Adipocyte (in vitro differentiated cells): ENCODE results near the gene SDC3.
"Not testable (repeated sequence)": the region's sequence is repeated elsewhere in the genome, so short reads cannot be mapped to it uniquely, and the experiment has no call there.

Source experiments
- DNase-seq: peaks from one replicate; pipeline ENCODE4 v3.0.0-alpha.2; 2015; ENCODE audit warnings: low read depth
- H3K27me3 ChIP-seq: replicated peaks from 2 replicates; pipeline ENCODE4 v1.7.0; 2013; ENCODE audit warnings: mild to moderate bottlenecking, low read length, moderate library complexity; ENCODE audit not compliant: control insufficient read depth, insufficient read depth
- H3K36me3 ChIP-seq: 2 replicates; pipeline ENCODE4 v1.7.0; 2013; ENCODE audit warnings: low read length, mild to moderate bottlenecking, moderate library complexity; ENCODE audit not compliant: control insufficient read depth, insufficient read depth, severe bottlenecking
- H3K4me1 ChIP-seq: 2 replicates; pipeline ENCODE4 v1.7.0; 2013; ENCODE audit warnings: mild to moderate bottlenecking, low read length, moderate library complexity; ENCODE audit not compliant: control insufficient read depth, insufficient read depth
- H3K4me3 ChIP-seq: 2 replicates; pipeline ENCODE4 v1.7.0; 2013; ENCODE audit warnings: mild to moderate bottlenecking, low read length, moderate library complexity
- H3K9ac ChIP-seq: 2 replicates; pipeline ENCODE4 v1.7.0; 2013; ENCODE audit warnings: mild to moderate bottlenecking, low read length, moderate library complexity
- H3K9me3 ChIP-seq: 2 replicates; pipeline ENCODE4 v1.7.0; 2013; ENCODE audit warnings: mild to moderate bottlenecking, low read length, moderate library complexity; ENCODE audit not compliant: control insufficient read depth

The SDC3 gene, protein sequence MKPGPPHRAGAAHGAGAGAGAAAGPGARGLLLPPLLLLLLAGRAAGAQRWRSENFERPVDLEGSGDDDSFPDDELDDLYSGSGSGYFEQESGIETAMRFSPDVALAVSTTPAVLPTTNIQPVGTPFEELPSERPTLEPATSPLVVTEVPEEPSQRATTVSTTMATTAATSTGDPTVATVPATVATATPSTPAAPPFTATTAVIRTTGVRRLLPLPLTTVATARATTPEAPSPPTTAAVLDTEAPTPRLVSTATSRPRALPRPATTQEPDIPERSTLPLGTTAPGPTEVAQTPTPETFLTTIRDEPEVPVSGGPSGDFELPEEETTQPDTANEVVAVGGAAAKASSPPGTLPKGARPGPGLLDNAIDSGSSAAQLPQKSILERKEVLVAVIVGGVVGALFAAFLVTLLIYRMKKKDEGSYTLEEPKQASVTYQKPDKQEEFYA

GRCh38 chr1:30908696-30909364, at the start of gene SDC3:
SDC3 (minus strand) TSS chr1:30908758; CDS start chr1:30908586, 172 bp downstream.
- Histone ChIP-seq H3K27me3 (no peaks in the 10 kb centered on the region), H3K36me3 (no peaks in the 10 kb centered on the region), H3K4me3 (peak within 1 kb of the TSS; percentile 85), H3K4me1 (peaks cover 21% of the 10 kb centered on the region), H3K9me3 (no peaks in the 10 kb centered on the region), H3K9ac (peak within 1 kb of the TSS; percentile 87)
- peak; percentile 78 for DNase-seq

GRCh38 chr1:30957560-30958222, 49.1 kb upstream of the SDC3 start:
- Histone ChIP-seq H3K27me3 (no peaks in the 10 kb centered on the region), H3K9me3 (no peaks in the 10 kb centered on the region), H3K4me1 (peaks cover 14% of the 10 kb centered on the region), H3K9ac (no peak overlapping the region), H3K4me3 (no peak overlapping the region), H3K36me3 (peaks cover 79% of the 10 kb centered on the region)
- DNase-seq = no peak

- no peak overlapping the region for H3K4me3 ChIP-seq
- no peaks in the 10 kb centered on the region for H3K27me3 ChIP-seq
- H3K4me1 ChIP-seq = peaks cover 14% of the 10 kb centered on the region
- peak; percentile 79 for DNase-seq
- H3K9me3 ChIP-seq = no peaks in the 10 kb centered on the region
- peaks cover 79% of the 10 kb centered on the region for H3K36me3 ChIP-seq
- H3K9ac ChIP-seq = no peak overlapping the region
These were observed 47.0 kb upstream of the SDC3 start for GRCh38 chr1:30955448-30956015.

DNA sequence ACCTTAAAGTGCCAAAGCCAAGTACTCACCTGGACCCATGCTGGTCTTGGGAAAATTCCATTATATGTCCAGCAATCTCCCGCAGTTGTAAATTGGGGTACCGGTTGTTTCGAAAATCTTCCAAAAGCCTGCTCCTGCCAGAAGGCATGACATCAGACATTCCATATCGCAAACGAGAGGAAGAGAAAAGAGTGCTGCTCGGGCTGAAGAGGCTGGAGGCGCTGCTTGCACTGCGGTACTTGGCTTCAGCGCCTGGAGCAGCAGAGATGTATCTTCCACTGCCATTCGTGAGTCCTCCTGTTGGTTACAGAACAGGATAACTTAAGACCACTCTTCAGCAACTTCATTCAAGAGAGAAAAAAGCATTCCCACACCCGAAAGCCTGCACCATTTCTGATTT, 45.1 kb upstream of the SDC3 start:
- peaks cover 78% of the 10 kb centered on the region for H3K36me3 ChIP-seq
- H3K4me3 ChIP-seq = no peak overlapping the region
- DNase-seq = no peak

GRCh38 chr1:30952098-30952497, 43.5 kb upstream of the SDC3 start:
- H3K9me3 ChIP-seq = no peaks in the 10 kb centered on the region
- no peak for DNase-seq
- no peak overlapping the region for H3K9ac ChIP-seq
- no peaks in the 10 kb centered on the region for H3K27me3 ChIP-seq
- H3K4me3 ChIP-seq = no peak overlapping the region
- H3K4me1 ChIP-seq = peaks cover 14% of the 10 kb centered on the region
- peaks cover 77% of the 10 kb centered on the region for H3K36me3 ChIP-seq

More for the DNA sequence above, 45.1 kb upstream of the SDC3 start:
- Histone ChIP-seq H3K27me3 (no peaks in the 10 kb centered on the region), H3K4me1 (peaks cover 14% of the 10 kb centered on the region), H3K9ac (no peak overlapping the region), H3K9me3 (no peaks in the 10 kb centered on the region)

DNA sequence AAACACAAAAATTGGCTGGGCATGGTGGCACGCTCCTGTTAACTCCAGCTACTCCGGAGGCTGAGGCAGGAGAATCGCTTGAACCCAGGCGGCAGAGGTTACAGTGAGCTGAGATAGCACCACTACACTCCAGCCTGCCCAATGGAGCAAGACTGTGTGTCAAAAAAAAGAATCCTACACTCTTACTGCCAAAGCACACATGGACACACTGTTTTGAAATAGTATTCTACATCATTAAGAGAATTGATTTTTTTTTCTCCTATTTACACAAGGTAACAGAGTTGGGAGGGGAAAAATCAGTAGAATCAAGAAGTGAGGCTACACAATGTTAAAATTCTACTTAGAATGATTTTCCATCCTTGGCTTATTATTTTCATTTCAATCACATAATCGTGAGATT, 42.1 kb upstream of the SDC3 start:
- no peak overlapping the region for H3K4me3 ChIP-seq
- peaks cover 76% of the 10 kb centered on the region for H3K36me3 ChIP-seq
- H3K27me3 ChIP-seq = no peaks in the 10 kb centered on the region
- H3K4me1 ChIP-seq = peaks cover 4% of the 10 kb centered on the region
- no peak for DNase-seq
- no peak overlapping the region for H3K9ac ChIP-seq
- no peaks in the 10 kb centered on the region for H3K9me3 ChIP-seq

GRCh38 chr1:30950053-30950452, 41.5 kb upstream of the SDC3 start:
- Histone ChIP-seq H3K4me1 (no peaks in the 10 kb centered on the region), H3K36me3 (peaks cover 83% of the 10 kb centered on the region), H3K27me3 (no peaks in the 10 kb centered on the region), H3K4me3 (no peak overlapping the region), H3K9me3 (no peaks in the 10 kb centered on the region), H3K9ac (no peak overlapping the region)
- DNase-seq = no peak

- H3K9me3 ChIP-seq, H3K4me3 ChIP-seq, DNase-seq, H3K9ac ChIP-seq, H3K4me1 ChIP-seq, H3K27me3 ChIP-seq: not testable (repeated sequence)
- peaks cover 84% of the 10 kb centered on the region for H3K36me3 ChIP-seq
These were observed 40.9 kb upstream of the SDC3 start for GRCh38 chr1:30949487-30949838.

DNA sequence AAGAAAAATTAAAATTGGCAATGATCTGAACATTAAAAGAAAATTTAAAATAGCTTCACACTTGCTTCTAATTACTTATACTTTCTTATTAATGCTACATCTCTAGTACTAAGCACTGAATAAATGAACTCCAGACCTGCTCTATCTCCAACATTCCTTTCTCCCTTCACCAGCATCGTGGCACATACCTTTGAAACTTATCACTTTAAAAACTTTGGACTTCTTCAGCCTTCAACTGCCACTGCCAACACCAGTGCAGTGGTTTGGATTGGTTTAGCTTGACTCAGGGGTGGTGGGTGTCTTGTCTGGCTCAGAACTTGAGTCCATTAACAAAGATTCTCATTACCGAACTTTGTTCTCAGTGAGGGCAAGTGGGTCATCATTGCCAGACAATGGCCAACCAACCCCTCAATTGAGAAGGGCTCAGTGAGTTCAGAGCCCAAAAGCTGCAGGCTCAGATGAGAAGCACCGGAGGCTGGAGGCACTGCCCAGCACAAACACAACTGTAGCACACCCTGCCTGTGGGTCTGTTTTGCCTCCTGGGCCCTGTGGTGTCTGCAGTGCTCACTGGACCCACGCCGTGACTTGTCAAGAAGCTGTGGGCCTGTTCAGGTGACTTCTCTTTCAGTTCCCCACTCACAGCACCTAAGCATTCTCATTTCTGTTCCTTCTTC, 40.4 kb upstream of the SDC3 start:
- not testable (repeated sequence) for H3K4me1 ChIP-seq, H3K4me3 ChIP-seq, DNase-seq, H3K27me3 ChIP-seq, H3K9ac ChIP-seq, H3K9me3 ChIP-seq
- peaks cover 84% of the 10 kb centered on the region for H3K36me3 ChIP-seq

- peaks cover 84% of the 10 kb centered on the region for H3K36me3 ChIP-seq
- no peaks in the 10 kb centered on the region for H3K4me1 ChIP-seq
- DNase-seq = no peak
- H3K4me3 ChIP-seq = no peak overlapping the region
- no peaks in the 10 kb centered on the region for H3K9me3 ChIP-seq
- no peak overlapping the region for H3K9ac ChIP-seq
- no peaks in the 10 kb centered on the region for H3K27me3 ChIP-seq
These were observed 39.7 kb upstream of the SDC3 start for GRCh38 chr1:30948278-30948677.
